ENCODE measurements around the gene SCN1B. TPM values are rescaled to one million over a fixed set of nuclear protein-coding genes. Genes with fewer than 3 reads are reported as not detected.

The SCN1B gene
- polyA plus RNA-seq, 1 donor from 2014 or later: 1.5 TPM

DNA sequence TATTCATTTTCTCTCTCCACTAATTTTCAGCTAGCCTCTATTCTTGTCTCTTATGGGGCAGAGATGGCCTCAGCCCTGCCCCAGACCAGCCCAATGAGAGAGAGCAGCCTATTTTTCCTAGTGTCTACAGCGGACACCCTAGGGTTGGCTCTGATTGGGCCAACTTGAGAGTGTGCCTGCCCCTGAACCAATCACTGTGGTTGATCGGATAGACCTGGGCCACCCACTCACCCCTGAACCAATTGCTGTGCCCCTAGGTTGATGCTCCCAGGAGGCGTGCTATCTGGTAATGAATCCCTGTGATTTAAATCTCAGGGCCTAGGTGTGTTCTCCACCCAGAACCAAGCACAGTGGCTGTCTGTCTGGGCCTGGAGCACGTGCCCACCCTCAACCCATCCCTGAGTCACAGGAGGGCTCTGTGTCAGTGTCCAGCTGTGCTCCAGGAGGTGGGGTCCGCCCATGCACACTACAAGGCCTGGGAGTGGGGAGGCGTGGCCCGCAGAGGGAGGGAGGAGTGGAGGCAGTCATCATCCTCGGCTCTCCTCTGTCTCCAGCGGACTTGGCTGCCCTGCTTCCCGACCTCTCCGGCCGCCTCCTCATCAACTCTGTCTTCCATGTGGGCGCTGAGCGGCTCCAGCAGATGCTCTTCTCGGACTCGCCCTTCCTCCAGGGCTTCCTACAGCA lies 14.9 kb upstream of the SCN1B start:
- Histone ChIP-seq H3K9me3 (ENCODE audit: low read length) (no peaks in the 10 kb centered on the region), H2AFZ (ENCODE audit: low read depth, low read length) (no peak overlapping the region), H3K27ac (ENCODE audit: low read length) (no peak overlapping the region), H3K27me3 (ENCODE audit: insufficient read depth, low read depth, low read length) (no peaks in the 10 kb centered on the region), H3K9ac (ENCODE audit: low read length) (no peak overlapping the region), H3F3A (ENCODE audit: insufficient read depth, low read length, poor library complexity, severe bottlenecking) (no peaks in the 10 kb centered on the region), H3K4me3 (ENCODE audit: low read length) (no peak overlapping the region), H3K79me2 (replicated peaks; ENCODE audit: insufficient read depth, low read length) (no peaks in the 10 kb centered on the region), H3K36me3 (ENCODE audit: insufficient read depth, low read length) (no peaks in the 10 kb centered on the region), H3K4me2 (ENCODE audit: low read length) (no peak overlapping the region), H3K9me2 (ENCODE audit: insufficient read depth, low read length) (no peaks in the 10 kb centered on the region), H4K20me1 (ENCODE audit: insufficient read depth) (no peaks in the 10 kb centered on the region)
- TF ChIP-seq, protein P1, sequence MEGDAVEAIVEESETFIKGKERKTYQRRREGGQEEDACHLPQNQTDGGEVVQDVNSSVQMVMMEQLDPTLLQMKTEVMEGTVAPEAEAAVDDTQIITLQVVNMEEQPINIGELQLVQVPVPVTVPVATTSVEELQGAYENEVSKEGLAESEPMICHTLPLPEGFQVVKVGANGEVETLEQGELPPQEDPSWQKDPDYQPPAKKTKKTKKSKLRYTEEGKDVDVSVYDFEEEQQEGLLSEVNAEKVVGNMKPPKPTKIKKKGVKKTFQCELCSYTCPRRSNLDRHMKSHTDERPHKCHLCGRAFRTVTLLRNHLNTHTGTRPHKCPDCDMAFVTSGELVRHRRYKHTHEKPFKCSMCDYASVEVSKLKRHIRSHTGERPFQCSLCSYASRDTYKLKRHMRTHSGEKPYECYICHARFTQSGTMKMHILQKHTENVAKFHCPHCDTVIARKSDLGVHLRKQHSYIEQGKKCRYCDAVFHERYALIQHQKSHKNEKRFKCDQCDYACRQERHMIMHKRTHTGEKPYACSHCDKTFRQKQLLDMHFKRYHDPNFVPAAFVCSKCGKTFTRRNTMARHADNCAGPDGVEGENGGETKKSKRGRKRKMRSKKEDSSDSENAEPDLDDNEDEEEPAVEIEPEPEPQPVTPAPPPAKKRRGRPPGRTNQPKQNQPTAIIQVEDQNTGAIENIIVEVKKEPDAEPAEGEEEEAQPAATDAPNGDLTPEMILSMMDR (IDR thresholded peaks at IDR 0.05; ENCODE audit: poor library complexity, severe bottlenecking): no peak
- TF ChIP-seq POLR2AphosphoS5 (IDR thresholded peaks at IDR 0.05): no peak
- no peak for TF ChIP-seq EZH2 (IDR thresholded peaks at IDR 0.05; ENCODE audit: borderline replicate concordance, insufficient read depth, low read length, poor library complexity, severe bottlenecking)
- TF ChIP-seq EP300 (conservative IDR thresholded peaks at IDR 0.05; ENCODE audit: poor library complexity, severe bottlenecking): no peak
- TF ChIP-seq RAD21 (conservative IDR thresholded peaks at IDR 0.05): no peak
- no peak for TF ChIP-seq MXI1 (conservative IDR thresholded peaks at IDR 0.05; ENCODE audit: poor library complexity, severe bottlenecking)
- no peak for TF ChIP-seq SMC3 (conservative IDR thresholded peaks at IDR 0.05; ENCODE audit: poor library complexity)
- TF ChIP-seq TAF1 (IDR thresholded peaks at IDR 0.05; ENCODE audit: low read depth): no peak
- TF ChIP-seq, protein P2, sequence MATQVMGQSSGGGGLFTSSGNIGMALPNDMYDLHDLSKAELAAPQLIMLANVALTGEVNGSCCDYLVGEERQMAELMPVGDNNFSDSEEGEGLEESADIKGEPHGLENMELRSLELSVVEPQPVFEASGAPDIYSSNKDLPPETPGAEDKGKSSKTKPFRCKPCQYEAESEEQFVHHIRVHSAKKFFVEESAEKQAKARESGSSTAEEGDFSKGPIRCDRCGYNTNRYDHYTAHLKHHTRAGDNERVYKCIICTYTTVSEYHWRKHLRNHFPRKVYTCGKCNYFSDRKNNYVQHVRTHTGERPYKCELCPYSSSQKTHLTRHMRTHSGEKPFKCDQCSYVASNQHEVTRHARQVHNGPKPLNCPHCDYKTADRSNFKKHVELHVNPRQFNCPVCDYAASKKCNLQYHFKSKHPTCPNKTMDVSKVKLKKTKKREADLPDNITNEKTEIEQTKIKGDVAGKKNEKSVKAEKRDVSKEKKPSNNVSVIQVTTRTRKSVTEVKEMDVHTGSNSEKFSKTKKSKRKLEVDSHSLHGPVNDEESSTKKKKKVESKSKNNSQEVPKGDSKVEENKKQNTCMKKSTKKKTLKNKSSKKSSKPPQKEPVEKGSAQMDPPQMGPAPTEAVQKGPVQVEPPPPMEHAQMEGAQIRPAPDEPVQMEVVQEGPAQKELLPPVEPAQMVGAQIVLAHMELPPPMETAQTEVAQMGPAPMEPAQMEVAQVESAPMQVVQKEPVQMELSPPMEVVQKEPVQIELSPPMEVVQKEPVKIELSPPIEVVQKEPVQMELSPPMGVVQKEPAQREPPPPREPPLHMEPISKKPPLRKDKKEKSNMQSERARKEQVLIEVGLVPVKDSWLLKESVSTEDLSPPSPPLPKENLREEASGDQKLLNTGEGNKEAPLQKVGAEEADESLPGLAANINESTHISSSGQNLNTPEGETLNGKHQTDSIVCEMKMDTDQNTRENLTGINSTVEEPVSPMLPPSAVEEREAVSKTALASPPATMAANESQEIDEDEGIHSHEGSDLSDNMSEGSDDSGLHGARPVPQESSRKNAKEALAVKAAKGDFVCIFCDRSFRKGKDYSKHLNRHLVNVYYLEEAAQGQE (IDR thresholded peaks at IDR 0.05; ENCODE audit: borderline replicate concordance): no peak

DNA sequence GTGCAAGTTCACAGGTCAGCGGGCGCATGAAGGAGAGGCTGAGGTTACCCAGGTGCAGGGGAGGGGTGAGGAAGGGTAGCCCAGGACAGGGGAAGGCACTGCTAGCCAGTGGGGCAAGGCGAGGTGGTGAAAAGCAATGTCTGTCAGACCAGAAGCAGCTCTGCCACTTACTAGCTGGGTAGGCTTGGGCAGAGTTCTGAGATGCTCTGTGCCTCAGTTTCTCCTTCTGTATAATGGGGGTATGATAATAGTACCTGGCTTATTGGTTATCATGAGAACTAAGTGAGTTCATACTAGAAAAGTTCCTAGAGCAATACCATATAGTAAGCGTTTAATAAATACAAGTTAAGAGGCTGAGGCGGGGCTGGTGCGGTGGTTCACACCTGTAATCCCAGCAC lies 14.3 kb upstream of the SCN1B start:
- Histone ChIP-seq H3K4me2 (ENCODE audit: low read length) (no peak overlapping the region), H3K27me3 (ENCODE audit: insufficient read depth, low read depth, low read length) (no peaks in the 10 kb centered on the region), H3K27ac (ENCODE audit: low read length) (no peak overlapping the region), H3K79me2 (replicated peaks; ENCODE audit: insufficient read depth, low read length) (no peaks in the 10 kb centered on the region), H4K20me1 (ENCODE audit: insufficient read depth) (no peaks in the 10 kb centered on the region), H3K9ac (ENCODE audit: low read length) (no peak overlapping the region), H3K4me3 (ENCODE audit: low read length) (no peak overlapping the region), H3K9me3 (ENCODE audit: low read length) (no peaks in the 10 kb centered on the region), H3K36me3 (ENCODE audit: insufficient read depth, low read length) (no peaks in the 10 kb centered on the region), H3F3A (ENCODE audit: insufficient read depth, low read length, poor library complexity, severe bottlenecking) (no peaks in the 10 kb centered on the region), H3K9me2 (ENCODE audit: insufficient read depth, low read length) (no peaks in the 10 kb centered on the region), H2AFZ (ENCODE audit: low read depth, low read length) (no peak overlapping the region)
- TF ChIP-seq RAD21 (conservative IDR thresholded peaks at IDR 0.05) (no peak), MXI1 (conservative IDR thresholded peaks at IDR 0.05; ENCODE audit: poor library complexity, severe bottlenecking) (no peak), POLR2AphosphoS5 (IDR thresholded peaks at IDR 0.05) (no peak), EZH2 (IDR thresholded peaks at IDR 0.05; ENCODE audit: borderline replicate concordance, insufficient read depth, low read length, poor library complexity, severe bottlenecking) (no peak), EP300 (conservative IDR thresholded peaks at IDR 0.05; ENCODE audit: poor library complexity, severe bottlenecking) (no peak), TAF1 (IDR thresholded peaks at IDR 0.05; ENCODE audit: low read depth) (no peak), SMC3 (conservative IDR thresholded peaks at IDR 0.05; ENCODE audit: poor library complexity) (no peak)
- TF ChIP-seq, protein P2 (IDR thresholded peaks at IDR 0.05; ENCODE audit: borderline replicate concordance): no peak
- TF ChIP-seq, protein P1 (IDR thresholded peaks at IDR 0.05; ENCODE audit: poor library complexity, severe bottlenecking): no peak

All from neural cell (in vitro differentiated cells).